NCI-H2107 treated with DMSO at 0.1 percent for 48 hours (cell line): ENCODE measurements around the gene PSMD8.
"Not testable (repeated sequence)": the region's sequence is repeated elsewhere in the genome, so short reads cannot be mapped to it uniquely, and the experiment has no call there.

ENCODE experiments used
- DNase-seq: peaks from one replicate; lab custom pipeline; 2025; ENCODE audit not compliant: unreplicated experiment; lab: John Stamatoyannopoulos, UW

Gene PSMD8

GRCh38 chr19:38410407-38410806 is 36.0 kb downstream of the PSMD8 start:
- DNase-seq, result not testable (repeated sequence)

GRCh38 chr19:38411041-38411712 is 36.8 kb downstream of the PSMD8 start:
- DNase-seq, result no peak

GRCh38 chr19:38411898-38412297 is 37.5 kb downstream of the PSMD8 start:
- DNase-seq, result not testable (repeated sequence)

GRCh38 chr19:38412491-38412890 is 38.1 kb downstream of the PSMD8 start:
- no peak for DNase-seq

DNA sequence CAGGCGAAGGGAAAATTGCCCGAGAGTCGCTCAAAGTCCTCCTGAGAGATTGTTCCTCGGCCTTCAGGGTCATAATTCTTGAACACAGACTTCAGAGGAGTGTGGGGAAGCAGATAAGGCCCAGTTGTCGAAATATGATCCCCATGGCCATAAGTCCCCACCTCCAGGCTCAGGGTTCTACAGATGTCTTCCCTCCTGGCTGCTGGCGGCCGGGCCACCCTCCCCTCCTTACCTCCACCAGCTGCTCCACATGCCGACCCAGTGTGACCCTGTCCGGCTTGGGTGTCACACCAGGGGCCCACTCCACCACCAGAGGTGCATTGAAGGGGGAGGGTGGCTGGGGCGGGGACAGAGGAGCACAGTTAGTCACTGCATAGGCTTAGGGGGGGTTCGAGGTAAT is 38.6 kb downstream of the PSMD8 start:
- DNase-seq, result no peak

GRCh38 chr19:38413416-38413815 is 39.0 kb downstream of the PSMD8 start:
- DNase-seq, result no peak

DNA sequence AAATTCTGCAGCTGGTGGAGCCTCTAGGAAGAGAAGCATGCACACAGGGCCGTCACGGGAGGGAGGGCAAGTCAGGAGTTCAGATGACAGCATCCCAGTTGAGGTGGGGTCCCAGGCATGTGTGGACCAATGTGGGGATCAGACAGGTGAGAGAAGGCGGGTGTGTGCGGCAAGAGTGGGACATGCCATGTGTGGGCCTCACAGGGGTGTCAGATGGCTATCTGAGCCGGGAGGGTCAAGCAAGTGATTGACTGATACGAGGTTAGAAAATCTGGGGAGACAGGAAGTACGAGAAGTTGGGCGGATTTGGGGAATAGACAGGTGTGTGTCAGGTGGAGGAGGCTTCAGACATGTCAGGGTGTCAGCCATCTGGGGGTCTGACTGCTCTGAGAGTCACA is 42.8 kb downstream of the PSMD8 start:
- DNase-seq, result no peak

DNA sequence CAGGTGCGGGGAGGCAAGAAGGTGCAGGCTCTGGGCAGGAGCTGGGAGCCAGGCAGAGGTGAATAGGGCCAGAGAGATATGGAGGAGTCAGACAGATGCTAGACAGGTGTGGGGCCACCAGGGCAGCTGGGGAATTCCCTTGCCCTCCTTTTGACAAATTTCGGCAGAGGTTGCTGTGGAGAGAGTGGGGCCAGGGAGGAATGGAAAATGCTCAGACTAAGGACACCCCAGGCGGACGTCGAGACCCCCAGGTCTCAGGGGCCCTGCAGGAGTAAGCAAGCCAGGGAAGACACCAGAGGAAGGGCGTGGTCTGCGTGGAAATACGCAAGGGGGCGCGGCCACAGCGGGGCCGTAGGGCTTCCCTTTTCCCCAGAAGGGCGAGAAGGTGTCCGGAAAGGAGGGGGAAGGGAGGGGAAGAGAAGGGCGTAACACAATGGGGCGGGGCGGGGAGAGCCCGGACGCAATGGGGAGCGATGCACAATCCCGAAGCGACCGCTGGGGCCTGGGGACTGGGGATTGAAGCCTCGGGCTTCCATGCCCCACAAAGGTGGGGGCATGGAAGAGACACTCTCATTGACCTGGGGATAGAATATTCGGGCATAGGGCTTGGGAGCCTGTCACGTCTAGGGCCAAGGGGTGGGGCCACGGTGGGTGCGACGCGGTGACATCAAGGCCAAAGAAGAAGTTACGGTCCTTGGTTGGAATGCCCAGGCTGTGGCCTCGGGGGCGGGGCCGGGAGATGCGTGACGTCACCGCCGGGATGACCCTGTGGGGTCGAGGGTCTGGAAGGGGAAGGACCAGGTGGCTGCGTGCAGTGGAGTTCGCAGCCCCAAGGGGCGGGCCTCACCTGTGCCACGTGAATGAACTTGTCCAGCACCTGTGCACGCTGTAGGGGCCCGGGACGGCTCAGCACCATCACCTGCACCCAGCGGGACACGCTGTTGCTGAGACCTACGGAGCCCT is 43.5 kb downstream of the PSMD8 start:
- no peak for DNase-seq

DNA sequence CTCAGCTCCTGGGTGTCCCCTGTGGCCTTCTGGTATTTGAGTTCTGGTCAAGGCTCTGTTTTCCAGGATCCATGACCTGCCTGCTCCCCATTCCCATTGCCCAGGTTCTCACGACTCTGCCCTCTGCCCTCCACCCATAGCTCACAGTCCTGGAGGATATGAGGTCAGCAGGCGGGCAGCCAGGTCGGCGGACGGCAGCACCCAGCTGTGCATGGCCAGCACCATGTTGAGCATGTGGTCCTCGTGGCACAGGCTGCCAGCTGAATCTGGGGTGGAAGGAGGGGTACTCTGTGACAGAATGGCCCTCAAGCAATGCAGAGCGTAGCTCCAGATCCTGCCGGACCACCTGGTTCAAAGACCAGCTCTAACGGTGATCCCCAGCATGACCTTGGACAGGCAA is 46.6 kb downstream of the PSMD8 start:
- no peak for DNase-seq

GRCh38 chr19:38421856-38422255 is 47.5 kb downstream of the PSMD8 start:
- no peak for DNase-seq

DNA sequence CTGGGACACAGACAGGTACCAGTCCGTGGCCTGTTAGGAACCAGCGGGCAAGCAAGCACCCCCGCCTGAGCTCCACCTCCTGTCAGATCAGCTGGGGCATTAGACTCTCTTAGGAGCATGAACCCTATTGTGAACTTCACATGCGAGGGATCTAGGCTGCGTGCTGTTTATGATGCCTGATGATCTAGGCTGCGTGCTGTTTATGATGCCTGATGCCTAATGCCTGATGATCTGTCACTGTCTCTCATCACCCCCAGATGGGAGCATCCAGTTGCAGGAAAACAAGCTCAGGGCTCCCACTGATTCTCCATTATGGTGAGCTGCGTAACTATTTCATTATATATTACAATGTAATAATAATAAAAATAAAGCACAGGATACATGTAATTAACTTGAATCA is 48.1 kb downstream of the PSMD8 start:
- no peak for DNase-seq

GRCh38 chr19:38424272-38424671 is 49.9 kb downstream of the PSMD8 start:
- DNase-seq, result no peak

GRCh38 chr19:38425222-38425809 is 50.9 kb downstream of the PSMD8 start:
- DNase-seq, result no peak

DNA sequence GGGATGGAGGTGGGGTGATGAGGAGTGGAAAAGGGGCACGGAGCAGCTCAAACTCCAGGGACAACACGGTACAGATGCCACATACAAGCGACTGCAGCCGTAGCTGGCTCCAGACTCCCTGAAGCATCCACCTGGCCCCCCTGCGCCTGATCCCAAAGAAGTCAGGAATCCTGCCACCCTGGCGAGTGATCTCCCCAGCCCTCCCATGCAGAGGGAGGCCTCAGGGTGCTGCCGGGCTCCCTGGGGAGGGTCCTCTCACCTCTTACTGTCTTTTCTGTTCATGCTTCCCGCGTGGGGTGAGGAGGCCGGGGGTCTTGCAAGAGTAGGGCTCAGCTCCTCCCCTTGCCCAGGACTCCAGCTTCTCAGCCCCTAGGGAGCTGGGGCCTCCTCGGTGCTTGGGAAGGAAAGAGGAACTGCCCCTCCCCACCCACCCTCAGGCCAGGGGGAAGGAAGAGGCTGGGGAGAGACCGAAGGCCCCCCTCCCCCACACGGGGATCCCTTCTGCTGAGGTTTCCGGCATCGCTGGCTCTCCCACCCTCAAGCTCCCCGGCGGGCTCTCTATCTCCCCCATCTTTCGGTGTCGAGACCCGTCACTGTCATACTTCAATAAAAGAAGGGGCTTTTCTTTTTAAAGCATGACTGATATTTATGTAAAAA is 51.6 kb downstream of the PSMD8 start, which contains the start of gene RASGRP4:
Gene RASGRP4, minus strand, starts transcription at position 410 of the 657 bp plus-strand sequence. Its CDS starts 128 bp downstream, at position 282.
- DNase-seq, result no peak

- not testable (repeated sequence) for DNase-seq
These were observed 52.8 kb downstream of the PSMD8 start for GRCh38 chr19:38427035-38427677.

DNA sequence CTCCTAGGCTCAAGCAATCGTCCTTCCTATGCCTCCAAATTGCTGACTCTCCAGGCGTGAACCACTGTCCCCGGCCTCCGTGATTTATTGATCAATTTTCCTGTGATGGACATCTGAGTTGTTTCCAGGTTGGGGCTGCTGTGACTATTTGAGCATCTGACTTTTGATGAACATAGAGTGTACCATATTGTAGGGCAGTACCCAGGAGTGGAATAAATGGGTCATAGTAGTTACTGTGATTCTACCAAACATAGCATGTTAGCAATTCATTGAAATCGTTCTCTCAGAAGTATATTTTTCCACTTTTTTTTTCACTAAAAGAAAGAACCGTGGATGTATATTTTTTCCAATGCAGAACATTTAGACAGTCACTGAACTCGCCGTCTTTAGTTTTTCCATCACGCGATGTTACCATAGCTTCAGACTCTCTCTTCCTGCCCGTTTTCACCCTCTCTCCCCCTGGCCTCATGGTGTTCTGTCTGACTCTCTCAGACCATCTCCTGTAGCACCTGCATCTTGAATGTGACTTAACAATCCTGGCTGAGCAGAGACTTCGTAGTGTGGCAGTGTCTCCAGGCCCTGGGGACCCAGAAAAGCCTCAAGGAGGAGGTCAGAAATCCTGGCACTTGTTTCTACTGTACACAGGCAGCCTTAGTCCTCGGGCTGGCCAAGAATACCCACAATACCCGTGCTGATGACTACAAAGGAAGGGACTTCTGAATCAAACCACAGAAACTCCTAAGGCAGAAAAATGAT is 54.9 kb downstream of the PSMD8 start:
- no peak for DNase-seq

DNA sequence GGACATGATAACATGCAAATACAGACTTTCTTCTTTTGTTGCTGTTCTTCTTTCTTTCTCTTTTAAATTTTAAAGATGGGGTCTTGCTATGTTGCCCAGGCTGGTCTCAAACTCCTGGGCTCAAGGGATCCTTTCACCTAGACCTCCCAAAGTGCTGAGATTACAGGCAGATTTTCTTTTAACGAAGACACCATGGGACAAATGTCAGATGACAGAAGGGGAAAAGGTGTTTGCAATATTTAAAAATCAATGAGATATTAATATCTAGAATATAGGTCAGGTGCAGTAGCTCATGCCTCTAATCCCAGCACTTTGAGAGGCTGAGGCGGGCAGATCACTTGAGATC is 55.4 kb downstream of the PSMD8 start:
- no peak for DNase-seq

- DNase-seq, result no peak
These were observed 56.6 kb downstream of the PSMD8 start for GRCh38 chr19:38430931-38431330.

- DNase-seq, result no peak
These were observed 58.9 kb downstream of the PSMD8 start, which contains the start of gene RYR1 for GRCh38 chr19:38433268-38433733. Gene RYR1 (plus strand): TSS chr19:38433691. CDS start chr19:38433830, 139 bp downstream.
